GM19043 (cell line): ENCODE results near the gene DOCK11.

Experiments
- ATAC-seq: cut with Tn5 transposase; IDR thresholded peaks from one replicate; pipeline ENCODE4 v1.9.1; 2021; ENCODE audit warnings: low read depth; ENCODE audit not compliant: unreplicated experiment

The DOCK11 gene

DNA sequence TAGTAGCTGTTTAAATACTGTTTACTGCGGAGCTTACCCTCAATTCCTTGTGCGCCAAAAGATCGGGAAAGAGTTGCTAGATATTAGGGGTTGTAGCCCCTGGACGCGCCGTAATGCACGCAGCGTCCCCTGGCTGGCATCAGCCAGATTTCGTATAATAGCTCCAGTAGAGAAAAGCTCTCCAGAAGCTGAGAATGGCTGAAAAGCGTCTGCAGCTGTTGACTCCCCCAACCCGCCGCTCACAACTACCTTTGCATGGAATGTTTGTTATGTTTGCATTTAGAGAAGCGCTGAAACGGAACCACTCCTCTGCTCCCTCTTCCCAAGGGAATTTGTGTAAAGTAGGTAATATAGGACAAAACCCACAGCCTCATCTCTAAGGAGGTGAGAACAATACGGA, 3.7 kb downstream of the DOCK11 start:
- no peak for ATAC-seq

DNA sequence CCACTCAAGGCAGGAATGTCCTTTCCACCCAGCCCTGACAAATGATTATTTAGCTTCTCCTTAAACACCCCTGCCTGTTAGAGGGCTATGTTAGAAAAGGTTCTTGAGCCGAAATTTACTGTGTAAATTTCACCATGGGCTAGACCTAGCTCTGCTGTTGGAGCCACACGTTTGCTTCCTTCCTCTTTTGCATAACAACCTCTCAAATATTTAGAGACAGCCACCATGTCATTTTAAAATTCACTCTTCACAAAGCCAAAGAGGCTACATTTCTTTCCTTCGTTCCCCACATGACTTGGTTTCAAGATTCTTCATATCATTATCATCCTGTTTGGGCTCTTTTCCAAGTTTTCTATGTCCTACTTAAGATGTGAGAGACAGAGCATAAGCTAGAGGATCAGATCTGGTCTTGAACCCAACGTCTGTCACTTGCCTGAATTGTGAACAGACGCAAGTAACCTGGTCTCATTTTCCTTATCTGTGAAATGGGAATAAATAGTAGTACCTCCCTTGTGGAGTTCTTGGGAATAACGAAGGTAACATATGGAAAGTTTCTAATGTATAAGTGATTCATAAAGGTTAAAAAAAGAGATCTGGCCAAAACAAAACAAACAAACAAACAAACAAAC, 6.7 kb downstream of the DOCK11 start:
- no peak for ATAC-seq

DNA sequence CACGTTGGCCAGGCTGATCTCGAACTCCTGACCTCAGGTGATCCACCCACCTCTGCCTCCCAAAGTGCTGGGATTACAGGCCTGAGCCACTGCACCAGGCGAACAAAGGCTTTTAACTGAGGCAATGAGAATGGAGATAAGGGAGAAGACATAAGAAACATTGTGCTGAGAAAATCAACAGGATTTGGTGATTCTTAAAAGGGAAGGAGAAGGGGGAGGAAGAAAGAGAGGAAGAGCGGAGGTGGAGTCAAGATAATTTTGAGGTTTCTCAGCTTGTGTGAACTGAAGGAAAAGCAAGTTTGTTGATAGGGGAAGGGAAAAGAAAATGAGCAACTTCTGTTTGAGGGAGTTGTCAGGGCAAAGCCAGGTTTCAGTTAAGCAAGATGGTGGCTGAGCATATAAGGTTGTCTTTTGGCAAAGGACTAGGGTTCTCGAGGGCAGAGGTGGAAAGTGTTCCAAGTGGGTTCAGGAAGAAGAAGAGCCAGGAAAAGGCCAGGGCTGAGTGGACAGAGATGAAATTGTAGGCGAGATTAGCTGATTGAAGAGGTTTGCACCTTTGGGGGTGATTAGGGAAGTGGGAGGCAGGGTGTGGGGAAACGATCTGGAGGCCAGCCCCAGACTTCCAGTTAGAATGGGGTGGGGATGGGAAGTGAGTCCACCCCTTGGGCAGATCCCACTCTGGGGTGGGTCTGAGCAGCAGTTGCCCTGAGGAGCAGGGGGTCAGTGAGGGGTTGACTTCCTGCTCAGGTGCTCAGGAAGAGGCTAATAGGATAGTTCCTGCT, 7.8 kb downstream of the DOCK11 start:
- ATAC-seq: no peak

GRCh38 chrX:118504581-118504980, 9.0 kb downstream of the DOCK11 start:
- no peak for ATAC-seq

GRCh38 chrX:118506805-118507480, 11.3 kb downstream of the DOCK11 start:
- ATAC-seq: no peak

DNA sequence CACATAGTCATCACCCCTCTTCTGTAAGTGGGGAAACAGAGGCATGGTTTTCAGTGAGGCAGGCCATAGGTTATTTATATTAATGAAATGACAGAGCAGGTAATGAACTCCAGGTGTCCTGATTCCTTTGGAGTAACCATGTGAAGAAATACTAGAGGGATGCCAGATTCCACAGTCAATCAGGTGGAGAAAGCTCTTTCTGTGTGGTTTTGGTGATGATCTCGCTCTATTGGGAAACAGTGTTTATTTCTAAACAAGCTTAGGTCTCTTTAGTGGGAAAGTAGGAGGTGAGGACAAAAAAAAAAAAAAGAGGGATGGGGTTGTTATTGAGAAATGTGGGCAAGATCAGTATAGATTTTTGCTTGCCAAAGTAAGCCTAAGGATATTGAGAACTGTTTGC, 12.2 kb downstream of the DOCK11 start:
- ATAC-seq: no peak

DNA sequence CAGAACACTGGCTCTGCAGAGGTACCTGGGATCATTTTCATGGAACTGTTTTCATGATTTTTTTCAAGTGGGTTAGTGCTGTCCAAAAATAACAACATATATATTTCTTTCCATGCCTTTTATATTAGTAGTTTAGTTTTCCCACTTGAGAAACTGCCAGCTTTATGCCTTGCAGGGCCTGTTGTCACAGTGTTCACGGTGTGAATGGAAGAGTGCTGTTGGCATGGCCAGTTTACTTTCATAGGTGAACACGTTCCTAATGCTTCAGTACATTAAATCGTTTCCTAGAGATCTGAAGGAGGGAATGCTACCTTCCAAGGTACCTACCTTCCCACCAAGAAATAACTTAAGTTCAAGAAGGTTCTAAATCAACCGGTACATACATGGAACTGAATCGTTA, 12.6 kb downstream of the DOCK11 start:
- no peak for ATAC-seq

DNA sequence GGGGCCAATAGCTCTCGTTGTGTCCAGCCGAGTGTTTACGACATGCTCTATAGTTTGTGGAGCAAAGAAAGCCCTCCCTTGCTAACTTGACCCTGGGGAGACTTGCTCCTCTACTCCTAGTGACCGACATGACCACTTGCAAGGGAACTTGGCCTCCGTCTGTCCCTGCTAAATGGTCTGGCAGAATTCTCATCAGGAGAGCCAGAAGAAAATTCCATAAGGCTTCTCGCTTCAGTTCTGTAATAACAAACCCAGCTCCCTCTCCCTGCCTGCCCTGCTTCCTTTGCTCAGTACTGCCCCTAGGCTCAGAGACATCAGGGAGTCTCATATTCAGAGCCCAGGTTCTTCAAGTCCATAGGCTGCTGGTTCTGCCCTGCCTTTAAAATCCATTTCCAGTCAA, 13.0 kb downstream of the DOCK11 start:
- ATAC-seq: no peak

DNA sequence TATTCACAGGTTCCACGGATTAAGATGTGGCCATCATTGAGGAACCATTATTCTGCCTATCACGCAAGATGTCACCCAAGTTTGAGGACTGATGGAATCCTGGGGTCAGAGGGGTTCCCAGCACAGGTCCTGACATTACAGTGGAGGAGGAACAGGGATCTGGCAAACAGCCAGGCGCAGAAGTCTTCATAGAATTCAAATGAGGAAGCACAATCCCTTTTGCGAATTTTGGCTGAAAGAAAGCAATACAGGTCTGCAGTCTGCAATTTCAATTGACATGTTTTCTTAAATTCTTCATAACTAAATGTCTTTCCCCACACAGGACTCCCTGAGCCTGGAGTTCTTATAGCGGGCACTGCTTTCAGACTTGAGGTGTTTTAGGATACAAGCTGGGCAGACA, 14.5 kb downstream of the DOCK11 start:
- ATAC-seq: no peak

DNA sequence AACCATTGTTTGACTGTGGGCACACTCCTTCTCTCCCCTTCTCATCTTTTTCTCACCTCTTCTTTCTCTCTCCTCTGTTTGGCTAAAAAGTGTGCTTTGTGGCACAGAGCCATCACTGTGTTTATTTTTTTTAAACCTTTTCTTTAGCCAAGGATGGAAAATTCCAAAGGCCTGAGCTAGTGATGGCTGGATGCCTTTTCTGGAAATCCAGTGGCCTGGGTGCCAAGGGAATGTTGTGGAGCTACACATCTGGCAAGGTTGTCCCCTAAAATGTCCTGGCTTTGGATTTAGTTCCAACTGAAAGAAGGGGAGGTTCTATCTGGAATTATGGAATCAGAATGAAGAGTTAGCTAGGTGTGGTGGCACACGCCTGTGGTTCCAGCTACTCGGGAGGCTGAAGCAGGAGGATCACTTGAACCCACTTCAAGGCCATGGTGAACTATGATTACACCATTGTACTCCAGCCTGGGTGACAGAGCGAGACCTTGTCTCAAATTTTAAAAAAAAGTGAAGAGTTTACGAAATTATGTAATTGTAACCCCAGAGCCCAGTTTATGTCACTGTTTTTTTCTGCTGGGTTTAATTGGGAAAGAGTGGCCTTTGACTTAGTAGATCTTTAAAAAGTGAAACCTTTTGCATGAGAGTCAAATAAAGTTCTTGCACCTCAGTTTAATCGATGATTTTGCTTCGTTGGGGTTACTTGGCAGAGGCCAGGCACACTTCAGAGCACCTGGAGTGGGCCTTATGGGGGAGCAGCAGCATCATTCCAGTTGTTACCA, 17.7 kb downstream of the DOCK11 start:
- no peak for ATAC-seq

- ATAC-seq: no peak
Observed at GRCh38 chrX:118519411-118520215, 24.0 kb downstream of the DOCK11 start.

- ATAC-seq: no peak
Observed at GRCh38 chrX:118520216-118521206, 24.9 kb downstream of the DOCK11 start.

DNA sequence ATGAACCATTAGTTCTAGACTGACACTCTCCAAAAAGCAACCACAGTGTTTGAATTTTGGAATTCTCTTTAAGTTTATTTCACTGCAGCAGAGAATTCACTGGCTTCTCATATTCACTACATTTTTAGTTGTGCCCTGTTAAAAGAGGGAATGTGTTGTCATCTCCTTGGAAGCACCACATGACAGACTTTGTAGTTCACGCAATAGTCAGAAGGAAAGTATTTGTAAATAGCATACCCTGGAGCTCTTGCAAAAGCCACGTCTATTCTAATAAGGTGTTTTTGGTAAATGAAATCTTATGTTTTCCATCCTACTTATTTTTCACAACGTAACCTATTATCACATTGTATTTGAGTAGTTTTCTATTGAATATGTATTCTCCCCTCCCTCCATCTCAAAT, 25.8 kb downstream of the DOCK11 start:
- no peak for ATAC-seq

GRCh38 chrX:118522230-118522926, 26.8 kb downstream of the DOCK11 start:
- ATAC-seq: no peak

- ATAC-seq: no peak
Observed at GRCh38 chrX:118523920-118524319, 28.3 kb downstream of the DOCK11 start.

- ATAC-seq: no peak
Observed at GRCh38 chrX:118524344-118524743, 28.7 kb downstream of the DOCK11 start.

DNA sequence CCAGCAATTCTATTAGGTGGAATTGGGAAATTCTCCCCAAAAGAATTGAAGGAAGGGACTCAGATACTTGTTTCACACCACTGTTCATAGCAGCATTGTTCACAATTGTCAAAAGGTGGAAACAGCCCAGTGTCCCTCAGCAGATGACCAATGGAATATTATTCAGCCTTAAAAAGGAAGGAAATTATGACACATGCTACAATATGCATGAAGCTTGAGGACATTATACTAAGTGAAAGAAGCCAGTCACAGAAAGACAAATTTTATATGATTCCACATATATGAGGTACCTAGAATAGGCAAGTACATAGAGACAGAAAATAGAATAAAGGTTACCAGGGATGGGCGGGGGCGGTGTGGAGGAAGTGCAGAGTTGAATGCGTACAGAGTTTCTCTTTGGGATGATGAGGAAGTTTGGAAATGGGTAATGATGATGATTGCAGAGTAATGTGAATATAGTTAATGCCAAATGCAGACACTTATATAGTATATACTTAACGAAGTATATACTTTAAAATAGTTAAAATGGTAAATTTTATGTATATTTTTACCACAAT, 29.6 kb downstream of the DOCK11 start:
- ATAC-seq: no peak

- no peak for ATAC-seq
Observed at GRCh38 chrX:118526149-118526548, 30.5 kb downstream of the DOCK11 start.
